GM19468 (cell line): ENCODE results near the gene MYO7A.

Experiments used
- ATAC-seq: cut with Tn5 transposase; IDR thresholded peaks from one replicate; pipeline ENCODE4 v1.9.1; 2021; ENCODE audit warnings: mild to moderate bottlenecking, moderate library complexity, moderate number of reproducible peaks; ENCODE audit not compliant: unreplicated experiment; ENCODE audit errors: extremely low read depth

Gene MYO7A

DNA sequence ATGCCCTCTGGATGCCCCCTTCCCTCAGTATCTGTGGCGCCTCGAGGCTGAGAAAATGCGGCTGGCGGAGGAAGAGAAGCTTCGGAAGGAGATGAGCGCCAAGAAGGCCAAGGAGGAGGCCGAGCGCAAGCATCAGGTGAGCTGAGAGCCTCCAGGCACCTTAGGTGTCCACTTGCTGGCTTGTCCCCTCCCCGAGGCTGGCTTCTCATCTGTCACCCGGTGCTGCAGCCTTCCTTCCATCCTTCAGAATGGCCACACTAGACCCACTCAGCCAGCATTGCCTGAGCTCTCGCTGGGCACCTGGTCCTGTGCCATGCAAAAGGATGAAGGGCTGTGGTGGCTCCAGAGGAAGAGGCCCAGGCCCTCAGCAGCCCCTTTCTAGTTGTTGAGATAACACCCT, 52.3 kb downstream of the MYO7A start:
- ATAC-seq: no peak

GRCh38 chr11:77181226-77181625, 53.2 kb downstream of the MYO7A start:
- no peak for ATAC-seq

GRCh38 chr11:77181799-77182541, 53.9 kb downstream of the MYO7A start:
- ATAC-seq: no peak

GRCh38 chr11:77182542-77183430, 54.7 kb downstream of the MYO7A start:
- ATAC-seq: no peak

DNA sequence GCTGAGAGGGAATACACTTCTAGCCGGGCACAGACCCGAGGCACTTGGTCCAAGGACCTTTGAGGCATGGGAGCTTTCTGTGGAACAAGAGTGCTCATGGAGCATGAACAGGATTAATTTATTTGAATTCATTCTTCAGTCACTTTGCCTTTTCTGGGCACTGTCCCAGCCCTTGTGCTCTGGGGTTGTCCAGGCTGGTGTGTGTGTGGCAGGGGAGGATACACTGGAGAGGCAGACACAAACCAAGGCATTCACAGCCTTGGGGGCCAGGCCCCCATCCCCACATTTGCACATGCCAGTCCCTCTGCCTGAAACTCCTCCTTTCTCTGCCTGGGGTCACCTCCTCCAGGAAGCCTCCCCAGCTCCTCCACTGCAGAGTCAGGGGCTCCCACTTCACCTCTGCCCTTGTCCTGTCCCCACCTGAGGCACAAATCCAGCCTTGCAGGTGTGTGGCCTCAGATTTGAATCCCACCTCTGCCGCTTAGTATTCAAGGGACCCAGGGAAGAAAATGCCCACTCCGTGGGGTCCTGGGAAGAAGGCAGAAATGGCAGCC, 55.5 kb downstream of the MYO7A start:
- no peak for ATAC-seq

GRCh38 chr11:77184136-77184860, 56.3 kb downstream of the MYO7A start:
- ATAC-seq: no peak

DNA sequence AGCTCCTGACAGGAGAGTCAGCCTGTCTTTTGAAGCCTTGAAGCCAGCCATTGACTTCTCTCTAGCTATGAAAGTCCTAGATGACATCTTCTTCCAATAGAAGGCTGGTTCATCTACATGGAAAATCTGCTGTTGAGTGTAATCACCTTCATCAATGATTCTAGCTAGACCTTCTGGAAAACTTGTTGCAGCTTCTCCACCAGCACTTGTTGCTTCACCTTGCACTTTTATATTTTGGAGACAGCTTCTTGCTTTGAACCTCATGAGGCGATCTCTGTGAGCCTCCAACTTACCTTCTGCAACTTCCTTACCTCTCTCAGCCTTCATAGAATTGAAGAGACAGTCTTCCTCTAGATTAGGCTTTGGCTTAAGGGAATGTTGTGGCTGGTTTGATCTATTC, 58.3 kb downstream of the MYO7A start:
- ATAC-seq: no peak

- ATAC-seq: no peak
Observed at GRCh38 chr11:77187111-77187750, 59.2 kb downstream of the MYO7A start.

DNA sequence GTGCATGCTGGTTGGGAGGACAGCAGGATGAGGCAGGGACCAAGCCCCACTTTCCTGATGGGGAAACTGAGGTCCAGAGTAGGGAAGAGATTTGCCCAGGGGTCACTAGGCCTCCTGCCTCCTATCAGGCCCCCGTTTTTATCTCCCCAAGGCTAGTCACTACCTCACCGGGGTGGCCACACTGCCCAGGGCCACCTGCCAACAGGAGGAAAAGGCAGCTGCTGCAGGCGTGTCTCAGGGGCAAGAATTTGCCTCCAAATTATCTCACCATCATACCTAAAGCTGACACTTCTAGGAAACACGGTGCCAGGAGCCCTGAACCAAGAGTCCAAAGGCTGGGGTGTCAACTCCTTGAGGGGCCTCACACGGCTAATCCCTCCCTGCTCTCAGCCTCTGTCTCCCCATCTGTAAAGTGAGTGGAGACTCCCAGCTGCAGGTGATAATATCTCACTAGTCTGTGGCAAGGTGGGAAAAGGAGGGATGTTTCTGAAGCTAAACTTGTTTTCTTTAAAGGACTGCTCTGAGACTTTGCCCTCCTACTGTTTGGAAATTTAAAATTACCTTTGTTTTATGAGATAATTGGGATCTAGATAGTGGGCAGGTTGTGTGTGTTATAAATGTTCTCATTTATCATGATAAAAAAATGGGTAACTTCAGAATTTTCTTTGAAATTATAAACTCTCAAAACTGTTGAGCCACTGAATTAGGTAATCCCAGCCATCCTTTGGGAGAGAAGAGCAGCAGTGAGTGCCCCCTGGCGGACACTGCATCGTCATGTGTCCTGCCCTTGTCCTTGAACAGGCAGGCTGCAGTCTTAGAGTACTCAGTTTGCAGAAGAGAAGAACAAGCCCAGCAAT, 60.0 kb downstream of the MYO7A start:
- peak; percentile 63 for ATAC-seq

DNA sequence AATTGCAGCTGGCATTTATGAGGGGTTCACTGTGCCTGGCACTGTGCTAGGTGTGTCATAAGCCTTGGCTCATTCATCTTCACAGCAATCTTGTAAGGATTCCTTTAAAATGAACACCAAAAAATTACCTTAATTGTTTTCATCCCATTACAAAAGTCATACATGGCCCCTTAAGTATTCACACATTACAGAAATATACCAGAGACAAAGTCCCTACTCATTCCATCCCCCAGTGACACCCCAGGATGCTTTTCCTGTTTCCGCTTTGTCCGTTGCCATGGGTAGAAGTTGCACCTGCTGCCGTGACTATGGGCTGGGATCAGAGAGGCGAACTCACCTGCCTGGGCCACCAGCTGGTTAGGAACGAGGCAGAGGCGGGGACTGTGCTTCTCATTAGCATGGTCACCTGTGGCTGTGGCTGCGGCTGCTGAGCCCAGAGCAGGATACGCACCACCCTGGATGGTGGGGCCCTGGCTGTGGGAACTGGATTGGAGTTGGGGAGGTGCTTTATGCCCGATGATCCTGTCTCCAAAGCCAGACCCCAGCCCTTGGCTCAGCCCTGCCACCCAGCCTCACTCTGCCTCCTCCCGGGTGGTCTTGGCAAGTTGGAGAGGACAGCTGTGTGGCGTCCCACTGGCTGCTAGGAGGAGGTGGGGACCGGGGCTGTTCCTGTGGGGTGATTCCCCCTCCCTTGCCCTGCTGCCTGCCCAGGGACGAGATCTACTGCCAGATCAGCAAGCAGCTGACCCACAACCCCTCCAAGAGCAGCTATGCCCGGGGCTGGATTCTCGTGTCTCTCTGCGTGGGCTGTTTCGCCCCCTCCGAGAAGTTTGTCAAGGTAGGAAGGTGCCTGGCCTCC, 60.8 kb downstream of the MYO7A start:
- no peak for ATAC-seq

DNA sequence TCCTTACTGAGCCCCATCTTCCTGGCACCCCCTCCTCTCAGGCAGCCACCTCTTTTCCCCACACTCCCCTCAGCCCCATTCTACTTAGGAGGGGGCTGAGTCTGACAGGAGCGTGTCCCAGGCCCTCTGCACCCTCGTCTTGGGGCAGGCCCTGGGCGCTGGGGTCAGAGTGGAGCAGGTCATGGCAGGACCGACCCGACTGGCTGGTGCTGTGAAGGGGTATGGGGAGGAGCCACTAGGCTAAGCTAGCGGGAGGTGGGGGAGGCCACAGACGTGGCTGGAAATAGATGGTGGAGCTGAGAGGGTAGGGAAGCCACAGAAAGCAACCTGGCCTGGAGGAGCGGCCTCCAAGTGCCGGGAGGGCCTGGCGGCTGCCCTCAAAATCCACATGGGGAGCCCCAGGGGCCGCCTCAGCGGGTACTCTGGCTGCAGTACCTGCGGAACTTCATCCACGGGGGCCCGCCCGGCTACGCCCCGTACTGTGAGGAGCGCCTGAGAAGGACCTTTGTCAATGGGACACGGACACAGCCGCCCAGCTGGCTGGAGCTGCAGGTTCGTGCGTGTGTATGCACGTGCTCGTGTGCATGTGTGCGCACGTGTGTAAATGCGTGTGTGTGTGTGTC, 61.7 kb downstream of the MYO7A start:
- no peak for ATAC-seq

DNA sequence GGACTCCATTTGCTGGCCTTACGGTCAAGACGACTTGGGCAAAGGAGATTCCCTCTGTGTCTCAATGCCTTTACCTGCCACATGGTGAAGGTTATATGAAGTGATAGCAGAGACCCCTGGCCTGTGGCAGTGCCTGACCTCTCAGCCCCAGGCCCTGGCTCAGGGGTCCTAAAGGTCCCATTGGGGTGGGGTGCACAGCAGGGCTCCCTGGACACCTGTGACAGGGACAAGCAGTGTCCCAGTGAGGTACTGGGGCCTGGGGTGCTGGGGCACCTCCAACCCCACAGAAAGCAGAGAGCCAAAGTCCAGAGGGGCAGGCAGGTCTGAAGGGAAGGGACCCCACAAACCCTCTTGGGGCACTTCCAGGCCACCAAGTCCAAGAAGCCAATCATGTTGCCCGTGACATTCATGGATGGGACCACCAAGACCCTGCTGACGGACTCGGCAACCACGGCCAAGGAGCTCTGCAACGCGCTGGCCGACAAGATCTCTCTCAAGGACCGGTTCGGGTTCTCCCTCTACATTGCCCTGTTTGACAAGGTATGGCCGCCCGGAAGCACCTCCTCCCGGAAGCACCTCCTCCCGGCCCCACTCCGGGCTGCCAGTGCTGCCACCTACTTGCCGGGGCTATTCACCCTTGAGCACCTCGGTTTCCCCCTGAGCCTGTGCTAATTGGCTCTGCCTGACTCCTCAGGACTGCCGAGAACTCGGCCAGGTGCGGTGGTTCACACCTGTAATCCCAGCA, 62.5 kb downstream of the MYO7A start:
- ATAC-seq: no peak

DNA sequence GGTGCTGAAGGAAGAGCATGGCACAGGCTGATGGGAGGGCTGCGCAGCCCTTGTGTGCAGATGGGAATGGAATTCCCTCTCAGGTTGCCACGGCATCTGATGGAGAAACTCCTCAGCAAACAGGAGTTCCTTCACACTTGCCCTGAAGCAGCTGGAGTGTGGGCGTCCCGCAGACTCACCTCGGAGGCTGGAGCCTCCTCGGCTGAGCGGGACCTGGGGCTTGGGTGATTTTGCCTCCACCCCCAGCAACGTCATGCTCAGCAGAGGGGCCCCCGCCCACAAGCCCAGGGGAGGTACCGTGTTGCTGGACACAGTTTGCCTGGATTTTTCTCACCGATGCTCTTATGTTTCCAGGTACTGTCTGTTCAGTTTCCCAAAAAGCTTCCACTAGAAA, 63.4 kb downstream of the MYO7A start:
- ATAC-seq: no peak

GRCh38 chr11:77191823-77192495, 63.9 kb downstream of the MYO7A start:
- ATAC-seq: no peak

DNA sequence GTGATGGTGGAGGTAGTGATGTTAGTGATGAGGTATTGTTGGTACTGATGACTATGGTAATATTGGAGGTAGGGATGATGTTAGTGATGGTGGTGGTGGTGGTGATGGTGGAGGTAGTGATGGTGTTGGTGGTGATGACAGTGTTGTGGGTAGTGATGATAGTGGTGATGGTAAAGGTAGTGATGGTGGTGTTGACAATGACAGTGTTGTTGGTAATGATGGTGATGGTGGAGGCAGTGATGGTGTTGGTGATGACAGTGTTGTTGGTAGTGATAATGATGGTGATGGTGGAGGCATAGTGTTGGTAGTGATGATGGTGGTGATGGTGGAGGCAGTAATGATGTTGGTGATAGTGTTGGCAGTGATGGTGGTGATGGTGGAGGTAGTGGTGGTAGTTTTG, 65.1 kb downstream of the MYO7A start:
- no peak for ATAC-seq

- ATAC-seq: no peak
Observed at GRCh38 chr11:77193911-77194830, 66.1 kb downstream of the MYO7A start.
